ENCODE data around the gene COTL1.
A peak's percentile ranks its signal among the peaks of the same experiment; 100 is the strongest.

The COTL1 gene

GRCh38 chr16:84535851-84536250 lies 82.0 kb downstream of the COTL1 start:
- TF ChIP-seq POLR2AphosphoS5 (IDR thresholded peaks at IDR 0.05; ENCODE audit: low read depth, low read length) (no peak), SIN3A (IDR thresholded peaks at IDR 0.05; ENCODE audit: borderline replicate concordance, insufficient read depth, low read length) (no peak), FOXP2 (optimal IDR thresholded peaks at IDR 0.05; ENCODE audit: borderline replicate concordance, extremely low read depth, extremely low read length, insufficient read depth) (no peak), REST (IDR thresholded peaks at IDR 0.05; ENCODE audit: insufficient read depth in 1 of 2, low read depth in 2 of 2, low read length in 2 of 2) (no peak), TAF1 (IDR thresholded peaks at IDR 0.05; ENCODE audit: borderline replicate concordance, insufficient read depth, low read length) (no peak)

GRCh38 chr16:84535408-84535807 lies 82.5 kb downstream of the COTL1 start:
- TF ChIP-seq POLR2AphosphoS5 (IDR thresholded peaks at IDR 0.05; ENCODE audit: low read depth, low read length) (no peak), REST (IDR thresholded peaks at IDR 0.05; ENCODE audit: insufficient read depth in 1 of 2, low read depth in 2 of 2, low read length in 2 of 2) (no peak), SIN3A (IDR thresholded peaks at IDR 0.05; ENCODE audit: borderline replicate concordance, insufficient read depth, low read length) (no peak), TAF1 (IDR thresholded peaks at IDR 0.05; ENCODE audit: borderline replicate concordance, insufficient read depth, low read length) (no peak), FOXP2 (optimal IDR thresholded peaks at IDR 0.05; ENCODE audit: borderline replicate concordance, extremely low read depth, extremely low read length, insufficient read depth) (no peak)

- TF ChIP-seq TAF1 (IDR thresholded peaks at IDR 0.05; ENCODE audit: borderline replicate concordance, insufficient read depth, low read length) (no peak), REST (IDR thresholded peaks at IDR 0.05; ENCODE audit: insufficient read depth in 1 of 2, low read depth in 2 of 2, low read length in 2 of 2) (no peak), FOXP2 (optimal IDR thresholded peaks at IDR 0.05; ENCODE audit: borderline replicate concordance, extremely low read depth, extremely low read length, insufficient read depth) (no peak), POLR2AphosphoS5 (IDR thresholded peaks at IDR 0.05; ENCODE audit: low read depth, low read length) (no peak), SIN3A (IDR thresholded peaks at IDR 0.05; ENCODE audit: borderline replicate concordance, insufficient read depth, low read length) (no peak)
Measured at GRCh38 chr16:84534815-84535214, 83.1 kb downstream of the COTL1 start.

GRCh38 chr16:84532855-84533486 lies 84.9 kb downstream of the COTL1 start:
- TF ChIP-seq SIN3A (IDR thresholded peaks at IDR 0.05; ENCODE audit: borderline replicate concordance, insufficient read depth, low read length) (no peak), POLR2AphosphoS5 (IDR thresholded peaks at IDR 0.05; ENCODE audit: low read depth, low read length) (no peak), TAF1 (IDR thresholded peaks at IDR 0.05; ENCODE audit: borderline replicate concordance, insufficient read depth, low read length) (no peak)

- peak; percentile 12 for TF ChIP-seq FOXP2 (optimal IDR thresholded peaks at IDR 0.05; ENCODE audit: borderline replicate concordance, extremely low read depth, extremely low read length, insufficient read depth)
- peak in 1 of 2 experiments; percentile 70; a peak in 1 of 4 replicates for TF ChIP-seq REST (IDR thresholded peaks at IDR 0.05; ENCODE audit: insufficient read depth in 1 of 2, low read depth in 2 of 2, low read length in 2 of 2)
- TF ChIP-seq TAF1 (IDR thresholded peaks at IDR 0.05; ENCODE audit: borderline replicate concordance, insufficient read depth, low read length), result no peak
- TF ChIP-seq SIN3A (IDR thresholded peaks at IDR 0.05; ENCODE audit: borderline replicate concordance, insufficient read depth, low read length), result peak; percentile 13; the same call in 1 of the 2 replicates
- TF ChIP-seq POLR2AphosphoS5 (IDR thresholded peaks at IDR 0.05; ENCODE audit: low read depth, low read length), result no peak
Measured at GRCh38 chr16:84532291-84532724, 85.6 kb downstream of the COTL1 start.
